Superior temporal gyrus (tissue), 1 donor: ENCODE results near the gene ARHGAP44.
"Not testable (repeated sequence)": the region's sequence is repeated elsewhere in the genome, so short reads cannot be mapped to it uniquely, and the experiment has no call there.

ENCODE experiments used
- DNase-seq: peaks from one replicate; pipeline ENCODE4 v3.0.0-alpha.2; 2016; ENCODE audit errors: extremely low spot score

ARHGAP44 gene

GRCh38 chr17:12821376-12821940, 32.2 kb downstream of the ARHGAP44 start:
- DNase-seq: no peak

- peak; percentile 15 for DNase-seq
Observed at GRCh38 chr17:12826431-12826830, 37.1 kb downstream of the ARHGAP44 start.

- no peak for DNase-seq
Observed at GRCh38 chr17:12830777-12831247, 41.5 kb downstream of the ARHGAP44 start.

GRCh38 chr17:12831839-12832238, 42.5 kb downstream of the ARHGAP44 start:
- no peak for DNase-seq

- no peak for DNase-seq
Observed at GRCh38 chr17:12839042-12839441, 49.7 kb downstream of the ARHGAP44 start.

- no peak for DNase-seq
Observed at GRCh38 chr17:12842936-12843335, 53.6 kb downstream of the ARHGAP44 start.

GRCh38 chr17:12850996-12851395, 61.7 kb downstream of the ARHGAP44 start:
- no peak for DNase-seq

GRCh38 chr17:12851901-12852435, 62.7 kb downstream of the ARHGAP44 start:
- no peak for DNase-seq

- no peak for DNase-seq
Observed at GRCh38 chr17:12853921-12854320, 64.6 kb downstream of the ARHGAP44 start.

- DNase-seq: no peak
Observed at GRCh38 chr17:12856416-12856815, 67.1 kb downstream of the ARHGAP44 start.

- DNase-seq: no peak
Observed at GRCh38 chr17:12857592-12857991, 68.3 kb downstream of the ARHGAP44 start.

GRCh38 chr17:12859520-12859919, 70.2 kb downstream of the ARHGAP44 start:
- DNase-seq: no peak

- DNase-seq: no peak
Observed at GRCh38 chr17:12865769-12866168, 76.5 kb downstream of the ARHGAP44 start.

GRCh38 chr17:12866244-12866643, 76.9 kb downstream of the ARHGAP44 start:
- DNase-seq: no peak

GRCh38 chr17:12867726-12868125, 78.4 kb downstream of the ARHGAP44 start:
- no peak for DNase-seq

GRCh38 chr17:12873415-12874125, 84.3 kb downstream of the ARHGAP44 start:
- not testable (repeated sequence) for DNase-seq

GRCh38 chr17:12877953-12878669, 88.8 kb downstream of the ARHGAP44 start:
- DNase-seq: no peak

GRCh38 chr17:12879096-12879495, 89.8 kb downstream of the ARHGAP44 start:
- DNase-seq: not testable (repeated sequence)

- no peak for DNase-seq
Observed at GRCh38 chr17:12883472-12883871, 94.2 kb downstream of the ARHGAP44 start.

GRCh38 chr17:12887088-12887487, 97.8 kb downstream of the ARHGAP44 start:
- DNase-seq: no peak

- DNase-seq: no peak
Observed at GRCh38 chr17:12896180-12896785, 107.0 kb downstream of the ARHGAP44 start.

- no peak for DNase-seq
Observed at GRCh38 chr17:12898110-12898509, 108.8 kb downstream of the ARHGAP44 start.
